Measurements from ENCODE around the gene GGT6. TPM values are rescaled to one million over a fixed set of nuclear protein-coding genes. Genes with fewer than 3 reads are reported as not detected.

Gene GGT6
- total RNA-seq, 4 donors from 2014 or later: 214 to 308 (median 283) TPM

DNA sequence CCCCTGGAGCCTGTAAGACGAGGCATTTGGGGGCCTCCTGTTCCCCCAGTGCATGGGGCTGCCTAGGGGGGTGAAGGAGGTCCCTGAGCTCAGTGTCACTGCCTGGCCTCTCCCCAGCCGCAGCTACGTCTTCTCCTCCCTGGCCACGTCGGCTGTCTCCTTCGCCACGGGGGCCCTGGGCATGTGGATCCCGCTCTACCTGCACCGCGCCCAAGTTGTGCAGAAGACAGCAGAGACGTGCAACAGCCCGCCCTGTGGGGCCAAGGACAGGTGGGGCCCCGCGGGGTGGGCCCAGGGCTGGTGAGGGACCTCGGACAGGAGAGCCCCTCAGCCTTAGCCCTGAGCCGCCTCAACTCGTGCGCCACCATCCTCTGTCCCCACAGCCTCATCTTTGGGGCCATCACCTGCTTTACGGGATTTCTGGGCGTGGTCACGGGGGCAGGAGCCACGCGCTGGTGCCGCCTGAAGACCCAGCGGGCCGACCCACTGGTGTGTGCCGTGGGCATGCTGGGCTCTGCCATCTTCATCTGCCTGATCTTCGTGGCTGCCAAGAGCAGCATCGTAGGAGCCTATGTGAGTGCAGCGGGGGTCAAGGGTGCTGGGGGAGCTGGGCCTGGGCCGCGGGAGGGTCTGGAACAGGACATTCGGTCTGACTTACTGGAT is 27.4 kb downstream of the GGT6 start:
- in situ Hi-C loops (cut with MboI; ENCODE audit: low pct_ligation_motif_present in 1 of 4, low pct_unique_long_range_greater_than_20kb in 1 of 4, low sequenced_read_pairs in 3 of 4) (no loop called here), intact Hi-C loops (cut with DNase I; ENCODE audit: low total_unique reads) (no loop called here)
- H3K9me3 ChIP-seq: no peaks in the 10 kb centered on the region
- H3K27ac ChIP-seq: peak overlapping the region in 2 of 4 donors; percentile 45 to 50
- no peaks in the 10 kb centered on the region for H3K36me3 ChIP-seq
- H3K27me3 ChIP-seq: peaks cover 24% of the 10 kb centered on the region
- WGBS, 2 donors (ENCODE audit: low coverage in 1 of 2): 88% methylated on average over 33 of the region's 33 CpGs; no CpG with 5 or more reads in 1 of the 2 donors
- TF ChIP-seq, protein P1, sequence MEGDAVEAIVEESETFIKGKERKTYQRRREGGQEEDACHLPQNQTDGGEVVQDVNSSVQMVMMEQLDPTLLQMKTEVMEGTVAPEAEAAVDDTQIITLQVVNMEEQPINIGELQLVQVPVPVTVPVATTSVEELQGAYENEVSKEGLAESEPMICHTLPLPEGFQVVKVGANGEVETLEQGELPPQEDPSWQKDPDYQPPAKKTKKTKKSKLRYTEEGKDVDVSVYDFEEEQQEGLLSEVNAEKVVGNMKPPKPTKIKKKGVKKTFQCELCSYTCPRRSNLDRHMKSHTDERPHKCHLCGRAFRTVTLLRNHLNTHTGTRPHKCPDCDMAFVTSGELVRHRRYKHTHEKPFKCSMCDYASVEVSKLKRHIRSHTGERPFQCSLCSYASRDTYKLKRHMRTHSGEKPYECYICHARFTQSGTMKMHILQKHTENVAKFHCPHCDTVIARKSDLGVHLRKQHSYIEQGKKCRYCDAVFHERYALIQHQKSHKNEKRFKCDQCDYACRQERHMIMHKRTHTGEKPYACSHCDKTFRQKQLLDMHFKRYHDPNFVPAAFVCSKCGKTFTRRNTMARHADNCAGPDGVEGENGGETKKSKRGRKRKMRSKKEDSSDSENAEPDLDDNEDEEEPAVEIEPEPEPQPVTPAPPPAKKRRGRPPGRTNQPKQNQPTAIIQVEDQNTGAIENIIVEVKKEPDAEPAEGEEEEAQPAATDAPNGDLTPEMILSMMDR (IDR thresholded peaks at IDR 0.05): no peak
- TF ChIP-seq POLR2A (IDR thresholded peaks at IDR 0.05) (no peak), EP300 (IDR thresholded peaks at IDR 0.05; ENCODE audit: low read depth) (no peak), POLR2AphosphoS5 (IDR thresholded peaks at IDR 0.05) (no peak)
- H3K4me1 ChIP-seq: peaks cover 6 to 37% (median 24%) of the 10 kb centered on the region in 4 donors
- no peak overlapping the region for H3K4me3 ChIP-seq
- no peak for DNase-seq

GRCh38 chr17:4531988-4532736 is 28.2 kb downstream of the GGT6 start:
- peaks cover 24% of the 10 kb centered on the region for H3K27me3 ChIP-seq
- DNase-seq: no peak
- WGBS, 2 donors (ENCODE audit: low coverage in 1 of 2): 91 to 93% methylated on average over 8 to 17 of the region's 17 CpGs
- intact Hi-C loops (cut with DNase I; ENCODE audit: low total_unique reads) (no loop called here), in situ Hi-C loops (cut with MboI; ENCODE audit: low pct_ligation_motif_present in 1 of 4, low pct_unique_long_range_greater_than_20kb in 1 of 4, low sequenced_read_pairs in 3 of 4) (no loop called here)
- H3K4me3 ChIP-seq: no peak overlapping the region
- H3K27ac ChIP-seq: peak overlapping the region in 1 of 4 donors; percentile 23
- H3K9me3 ChIP-seq: no peaks in the 10 kb centered on the region
- H3K4me1 ChIP-seq: peaks cover 6 to 29% (median 22%) of the 10 kb centered on the region in 4 donors
- no peaks in the 10 kb centered on the region for H3K36me3 ChIP-seq
- TF ChIP-seq EP300 (IDR thresholded peaks at IDR 0.05; ENCODE audit: low read depth) (no peak), POLR2A (IDR thresholded peaks at IDR 0.05) (no peak), POLR2AphosphoS5 (IDR thresholded peaks at IDR 0.05) (no peak)
- TF ChIP-seq, protein P1 (IDR thresholded peaks at IDR 0.05): no peak

- H3K9me3 ChIP-seq: no peaks in the 10 kb centered on the region
- no peak overlapping the region for H3K4me3 ChIP-seq
- no peak for DNase-seq
- in situ Hi-C loops (cut with MboI; ENCODE audit: low pct_ligation_motif_present in 1 of 4, low pct_unique_long_range_greater_than_20kb in 1 of 4, low sequenced_read_pairs in 3 of 4): no loop called here
- H3K4me1 ChIP-seq: peaks cover 2 to 18% (median 14%) of the 10 kb centered on the region in 4 donors
- no peaks in the 10 kb centered on the region for H3K36me3 ChIP-seq
- H3K27ac ChIP-seq: peak overlapping the region in 3 of 4 donors; percentile 13 to 24 (median 21)
- TF ChIP-seq, protein P1 (IDR thresholded peaks at IDR 0.05): no peak
- TF ChIP-seq POLR2AphosphoS5 (IDR thresholded peaks at IDR 0.05): no peak
- no peak for TF ChIP-seq POLR2A (IDR thresholded peaks at IDR 0.05)
- TF ChIP-seq EP300 (IDR thresholded peaks at IDR 0.05; ENCODE audit: low read depth): no peak
- 81% methylated on average over 28 of the region's 30 CpGs; no CpG with 5 or more reads in 1 of the 2 donors for WGBS, 2 donors (ENCODE audit: low coverage in 1 of 2)
- H3K27me3 ChIP-seq: peaks cover 24% of the 10 kb centered on the region
- intact Hi-C loops (cut with DNase I; ENCODE audit: low total_unique reads): no loop called here
These were observed 29.3 kb downstream of the GGT6 start for GRCh38 chr17:4530799-4531730.
